ENCODE results near the gene ARMC9.

The ARMC9 gene

DNA sequence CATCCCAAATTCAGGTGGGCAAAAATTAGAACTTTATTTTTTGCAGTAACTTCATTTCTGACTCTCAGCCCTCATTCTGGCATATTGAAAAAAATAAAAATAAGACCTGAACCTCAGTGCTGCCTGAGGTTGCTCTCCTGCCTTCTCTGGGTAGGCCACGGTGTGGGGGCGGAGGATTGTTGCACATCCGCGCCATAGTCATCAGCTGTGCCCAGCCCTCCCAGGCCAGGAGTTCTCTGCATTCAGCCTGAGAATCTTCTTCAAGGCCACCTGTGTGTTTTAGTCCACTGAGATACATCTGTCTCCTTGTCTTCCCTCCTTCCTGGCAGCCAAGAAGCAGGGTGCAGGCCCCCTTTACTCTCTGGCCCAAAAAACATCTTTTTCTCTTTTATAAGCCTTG is 94.7 kb downstream of the ARMC9 start:
- no peak for DNase-seq (ENCODE audit: low spot score)
- TF ChIP-seq, protein P1, sequence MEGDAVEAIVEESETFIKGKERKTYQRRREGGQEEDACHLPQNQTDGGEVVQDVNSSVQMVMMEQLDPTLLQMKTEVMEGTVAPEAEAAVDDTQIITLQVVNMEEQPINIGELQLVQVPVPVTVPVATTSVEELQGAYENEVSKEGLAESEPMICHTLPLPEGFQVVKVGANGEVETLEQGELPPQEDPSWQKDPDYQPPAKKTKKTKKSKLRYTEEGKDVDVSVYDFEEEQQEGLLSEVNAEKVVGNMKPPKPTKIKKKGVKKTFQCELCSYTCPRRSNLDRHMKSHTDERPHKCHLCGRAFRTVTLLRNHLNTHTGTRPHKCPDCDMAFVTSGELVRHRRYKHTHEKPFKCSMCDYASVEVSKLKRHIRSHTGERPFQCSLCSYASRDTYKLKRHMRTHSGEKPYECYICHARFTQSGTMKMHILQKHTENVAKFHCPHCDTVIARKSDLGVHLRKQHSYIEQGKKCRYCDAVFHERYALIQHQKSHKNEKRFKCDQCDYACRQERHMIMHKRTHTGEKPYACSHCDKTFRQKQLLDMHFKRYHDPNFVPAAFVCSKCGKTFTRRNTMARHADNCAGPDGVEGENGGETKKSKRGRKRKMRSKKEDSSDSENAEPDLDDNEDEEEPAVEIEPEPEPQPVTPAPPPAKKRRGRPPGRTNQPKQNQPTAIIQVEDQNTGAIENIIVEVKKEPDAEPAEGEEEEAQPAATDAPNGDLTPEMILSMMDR (IDR thresholded peaks at IDR 0.05), result no peak
- Histone ChIP-seq H3K27ac (no peak overlapping the region), H3K4me3 (no peak overlapping the region)

DNA sequence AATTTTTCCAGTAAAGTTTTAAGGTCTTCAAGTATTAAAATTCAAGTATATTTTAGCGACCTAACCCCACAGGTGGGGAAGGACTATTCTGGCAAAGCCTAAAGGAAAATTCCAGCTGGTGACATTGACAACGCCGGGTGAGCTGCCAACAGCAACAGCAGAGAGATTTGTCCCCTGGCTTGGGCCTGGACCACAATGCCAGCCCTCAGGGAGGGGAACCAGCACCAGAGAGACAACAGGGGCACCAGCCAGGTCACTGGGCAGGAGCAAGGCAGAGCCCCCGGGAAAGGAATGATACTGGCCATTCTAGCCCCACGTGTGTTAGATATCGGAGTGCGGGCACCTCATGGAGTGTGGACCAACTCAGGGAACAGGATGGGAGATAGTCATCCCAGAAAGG is 95.7 kb downstream of the ARMC9 start:
- H3K27ac ChIP-seq, result peak overlapping the region in 1 of 2 donors; percentile 41
- TF ChIP-seq, protein P1 (IDR thresholded peaks at IDR 0.05), result no peak
- no peak overlapping the region for H3K4me3 ChIP-seq
- DNase-seq (ENCODE audit: low spot score), result no peak

DNA sequence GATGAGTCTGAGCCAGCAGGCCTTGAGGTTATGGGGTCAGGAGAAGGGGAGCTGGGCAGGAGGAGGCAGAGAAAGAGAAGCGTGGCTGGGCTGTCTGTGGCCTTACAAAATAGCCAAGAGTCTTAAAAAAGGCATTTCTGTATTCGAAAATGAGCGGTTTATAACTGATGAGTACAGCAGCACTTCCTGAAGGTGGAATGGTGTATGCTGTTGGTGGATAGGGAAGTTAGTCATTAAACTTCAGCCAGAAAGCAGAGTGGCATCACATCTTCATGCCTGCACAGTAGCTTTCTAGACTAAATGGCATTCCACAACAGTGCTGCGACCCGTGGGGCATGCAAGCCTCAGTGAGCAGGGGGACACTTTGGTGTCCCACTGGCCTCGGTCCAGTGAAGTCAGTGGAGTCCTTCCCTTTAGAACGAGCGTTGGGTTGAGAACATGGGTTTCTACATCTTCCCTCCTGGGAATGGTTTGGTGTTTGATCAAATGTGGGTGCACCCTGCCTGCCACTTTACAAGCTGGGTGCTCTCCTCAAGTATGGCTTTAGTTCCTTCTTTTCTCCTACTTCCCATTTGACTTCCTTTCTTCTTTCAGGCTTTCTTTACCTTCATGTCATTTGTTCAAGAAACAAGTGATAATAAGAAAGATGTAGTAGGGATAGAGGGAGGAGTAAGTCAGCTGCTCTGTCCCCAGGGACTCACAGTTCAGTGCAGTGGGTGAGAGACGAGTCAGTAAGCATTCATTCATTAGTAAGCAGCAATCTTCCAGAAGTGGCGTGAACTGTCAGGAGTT is 96.3 kb downstream of the ARMC9 start:
- Histone ChIP-seq H3K27ac (peak overlapping the region in 1 of 2 donors; percentile 41), H3K4me3 (no peak overlapping the region)
- DNase-seq (ENCODE audit: low spot score), result no peak
- TF ChIP-seq, protein P1 (IDR thresholded peaks at IDR 0.05), result no peak

DNA sequence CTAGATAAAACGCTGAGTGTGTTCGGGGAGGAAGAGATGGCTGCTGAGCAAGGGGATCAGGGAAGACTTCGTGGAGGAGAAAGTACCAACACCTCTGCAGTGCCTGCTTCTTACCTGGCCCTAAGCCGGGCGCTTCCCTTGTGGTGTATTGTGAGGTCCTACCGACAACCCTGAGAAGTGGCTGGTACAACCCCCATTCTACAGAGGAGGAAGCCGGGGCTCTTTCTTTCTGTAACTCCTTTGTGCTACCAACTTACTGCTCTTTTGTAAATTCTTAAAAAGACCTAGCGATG is 96.9 kb downstream of the ARMC9 start:
- TF ChIP-seq, protein P1 (IDR thresholded peaks at IDR 0.05), result no peak
- Histone ChIP-seq H3K4me3 (no peak overlapping the region), H3K27ac (no peak overlapping the region)
- DNase-seq (ENCODE audit: low spot score), result no peak

DNA sequence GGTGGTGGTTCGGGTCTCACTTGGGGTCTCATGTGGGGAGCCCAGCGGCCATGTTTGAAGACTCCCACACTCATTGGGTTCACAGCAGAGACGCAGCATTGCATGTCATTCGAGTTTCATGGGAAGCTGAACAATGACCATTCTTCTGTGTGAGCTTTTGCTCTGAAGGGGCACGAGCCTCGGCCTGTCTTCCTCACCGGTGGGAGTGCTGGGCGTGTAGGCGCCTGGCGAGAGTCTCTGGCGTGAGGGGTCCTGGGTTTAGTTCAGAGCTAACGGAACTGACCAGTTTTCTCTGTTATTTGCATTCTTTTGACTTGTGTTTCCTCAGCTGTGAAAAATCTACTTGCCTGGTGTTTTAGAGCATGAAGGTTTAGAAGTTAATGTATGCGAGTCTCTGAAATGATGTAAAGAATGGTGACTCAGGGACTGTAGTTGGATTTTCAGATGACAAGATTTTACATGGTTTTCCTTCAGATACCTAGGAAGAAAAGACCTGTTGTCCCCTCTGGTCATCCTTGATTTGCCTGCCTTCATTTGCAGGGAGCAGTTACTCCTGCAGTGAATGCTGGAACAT is 98.1 kb downstream of the ARMC9 start:
- TF ChIP-seq, protein P1 (IDR thresholded peaks at IDR 0.05), result no peak
- no peak for DNase-seq (ENCODE audit: low spot score)
- no peak overlapping the region for H3K4me3 ChIP-seq
- H3K27ac ChIP-seq, result no peak overlapping the region

DNA sequence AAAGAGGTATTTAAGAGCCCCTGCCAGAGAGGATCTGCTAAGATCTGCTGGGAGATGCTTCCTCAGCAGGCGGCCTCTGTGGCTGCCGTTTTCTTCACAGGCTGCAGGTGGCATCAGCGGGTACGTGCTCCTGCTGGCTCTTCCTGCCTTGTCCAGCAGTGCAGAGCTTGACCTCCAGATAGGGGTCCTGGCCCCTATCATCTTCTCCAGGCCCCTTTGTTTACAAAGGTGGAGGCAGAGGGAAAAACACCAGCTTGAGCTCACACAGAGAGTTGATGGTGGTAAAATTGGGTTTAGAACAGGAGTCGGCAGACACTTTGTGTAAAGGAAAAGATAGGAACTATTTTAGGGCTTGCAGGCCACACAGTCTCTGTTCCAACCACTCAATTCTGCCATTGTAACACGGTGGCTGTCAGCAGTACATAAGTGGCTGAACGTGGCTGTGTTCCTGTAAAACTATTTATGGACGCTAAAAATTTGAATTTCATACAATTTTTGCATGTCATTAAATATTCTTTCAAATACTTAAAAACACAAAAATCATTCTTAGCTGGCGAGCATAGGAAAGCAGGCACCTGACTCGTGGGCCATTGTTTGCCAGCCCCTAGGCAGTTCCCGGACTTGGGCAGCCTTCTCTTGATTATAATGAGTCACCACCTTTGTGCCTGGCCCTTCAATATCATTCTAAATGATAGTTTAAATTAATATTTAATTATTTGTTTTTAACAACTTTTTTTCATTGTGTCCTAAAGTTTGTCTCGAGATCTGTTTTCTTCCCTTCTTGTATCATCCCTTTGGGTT is 98.9 kb downstream of the ARMC9 start:
- TF ChIP-seq, protein P1 (IDR thresholded peaks at IDR 0.05), result no peak
- no peak for DNase-seq (ENCODE audit: low spot score)
- Histone ChIP-seq H3K4me3 (no peak overlapping the region), H3K27ac (no peak overlapping the region)

Measured in coronary artery (tissue), 2 donors.